DND-41 (cell line): ENCODE data around the gene CHD8.

Source experiments
- ATAC-seq: fragments of 200-7000 bp; cut with Tn5 transposase; 3 replicates; pipeline ENCODE4 v1.9.1; 2021; ENCODE audit warnings: low read depth; ENCODE audit not compliant: insufficient read depth
- DNase-seq: peaks from one replicate; pipeline ENCODE4 v3.0.0-alpha.2; 2020
- H2AFZ ChIP-seq: 2 replicates; pipeline ENCODE4 v1.6.0; 2012; ENCODE audit warnings: low read depth, low read length
- H3K27ac ChIP-seq: 2 replicates; pipeline ENCODE4 v1.5.1; 2012; ENCODE audit warnings: low read length, inconsistent platforms
- H3K27me3 ChIP-seq: fragments of 200-600 bp; sonication (generic); 2 replicates; pipeline ENCODE4 v1.6.0; 2012; ENCODE audit warnings: low read length, mild to moderate bottlenecking, inconsistent platforms; ENCODE audit not compliant: insufficient read depth, poor library complexity
- H3K36me3 ChIP-seq: 2 replicates; pipeline ENCODE4 v1.5.1; 2012; ENCODE audit warnings: low read length, inconsistent platforms; ENCODE audit not compliant: insufficient read depth
- H3K4me1 ChIP-seq: 2 replicates; pipeline ENCODE4 v1.5.1; 2012; ENCODE audit warnings: mild to moderate bottlenecking, low read length; ENCODE audit not compliant: insufficient read depth
- H3K4me2 ChIP-seq: 2 replicates; pipeline ENCODE4 v1.6.0; 2012; ENCODE audit warnings: mild to moderate bottlenecking, moderate library complexity, low read length, inconsistent platforms; ENCODE audit not compliant: insufficient read depth
- H3K4me3 ChIP-seq, 2 experiments: fragments of 200-600 bp in 1 of 2; shearing (Covaris generic) in 1 of 2; 2 replicates each; pipeline ENCODE4 v1.5.1; 2012 to 2016; ENCODE audit warnings: inconsistent platforms in 2 of 2, low read length in 2 of 2, mild to moderate bottlenecking in 2 of 2, low read depth in 1 of 2, moderate library complexity in 1 of 2
- H3K79me2 ChIP-seq: 2 replicates; pipeline ENCODE4 v1.6.0; 2012; ENCODE audit warnings: low read length, inconsistent platforms; ENCODE audit not compliant: insufficient read depth
- H3K9ac ChIP-seq: 2 replicates; pipeline ENCODE4 v1.6.0; 2012; ENCODE audit warnings: low read depth, mild to moderate bottlenecking, inconsistent platforms, low read length, moderate library complexity
- H3K9me3 ChIP-seq: 2 replicates; pipeline ENCODE4 v1.5.1; 2012; ENCODE audit warnings: low read length, moderate library complexity, mild to moderate bottlenecking, inconsistent platforms; ENCODE audit not compliant: insufficient read depth, severe bottlenecking
- H4K20me1 ChIP-seq: 2 replicates; pipeline ENCODE4 v1.6.0; 2012; ENCODE audit warnings: low read length; ENCODE audit not compliant: insufficient read depth
- EZH2 ChIP-seq: IDR thresholded peaks from 3 replicates; pipeline ENCODE4 v1.6.1; 2012; ENCODE audit warnings: borderline replicate concordance, low read depth, mild to moderate bottlenecking, moderate library complexity, low read length, inconsistent platforms; ENCODE audit not compliant: severe bottlenecking
- TF ChIP-seq, protein P1 (sequence below): IDR thresholded peaks from 2 replicates; pipeline ENCODE4 v1.5.1; 2012; ENCODE audit warnings: borderline replicate concordance, low read length, moderate library complexity, mild to moderate bottlenecking; ENCODE audit not compliant: poor library complexity, severe bottlenecking; ENCODE audit errors: extremely low read depth

CHD8 gene

DNA sequence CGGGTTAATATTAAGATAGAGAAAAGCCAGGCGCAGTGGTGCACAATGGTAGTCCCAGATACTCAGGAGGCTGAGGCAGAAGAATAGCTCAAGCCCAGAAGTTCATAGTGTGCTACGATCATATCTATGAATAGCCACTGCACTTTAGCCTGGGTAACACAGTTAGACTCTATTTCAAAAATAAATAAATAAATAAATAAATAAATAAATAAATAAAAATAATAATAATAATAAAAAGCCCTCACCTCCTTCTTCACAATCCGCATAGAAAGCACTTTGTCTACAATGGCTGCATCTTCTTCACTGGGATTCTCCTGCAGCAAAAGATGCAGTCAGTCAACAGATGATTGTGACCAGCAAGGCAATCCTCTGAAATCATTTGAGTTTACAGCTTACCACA, 40.6 kb downstream of the CHD8 start:
- H2AFZ ChIP-seq = no peak overlapping the region
- no peak overlapping the region for H3K27ac ChIP-seq
- H3K4me1 ChIP-seq = no peaks in the 10 kb centered on the region
- peaks cover 2% of the 10 kb centered on the region; the same call in 1 of the 2 replicates for H3K79me2 ChIP-seq
- H3K9me3 ChIP-seq = no peaks in the 10 kb centered on the region
- ATAC-seq = no peak
- peaks cover 80% of the 10 kb centered on the region for H3K36me3 ChIP-seq
- H3K4me3 ChIP-seq = no peak overlapping the region
- TF ChIP-seq, protein P1, sequence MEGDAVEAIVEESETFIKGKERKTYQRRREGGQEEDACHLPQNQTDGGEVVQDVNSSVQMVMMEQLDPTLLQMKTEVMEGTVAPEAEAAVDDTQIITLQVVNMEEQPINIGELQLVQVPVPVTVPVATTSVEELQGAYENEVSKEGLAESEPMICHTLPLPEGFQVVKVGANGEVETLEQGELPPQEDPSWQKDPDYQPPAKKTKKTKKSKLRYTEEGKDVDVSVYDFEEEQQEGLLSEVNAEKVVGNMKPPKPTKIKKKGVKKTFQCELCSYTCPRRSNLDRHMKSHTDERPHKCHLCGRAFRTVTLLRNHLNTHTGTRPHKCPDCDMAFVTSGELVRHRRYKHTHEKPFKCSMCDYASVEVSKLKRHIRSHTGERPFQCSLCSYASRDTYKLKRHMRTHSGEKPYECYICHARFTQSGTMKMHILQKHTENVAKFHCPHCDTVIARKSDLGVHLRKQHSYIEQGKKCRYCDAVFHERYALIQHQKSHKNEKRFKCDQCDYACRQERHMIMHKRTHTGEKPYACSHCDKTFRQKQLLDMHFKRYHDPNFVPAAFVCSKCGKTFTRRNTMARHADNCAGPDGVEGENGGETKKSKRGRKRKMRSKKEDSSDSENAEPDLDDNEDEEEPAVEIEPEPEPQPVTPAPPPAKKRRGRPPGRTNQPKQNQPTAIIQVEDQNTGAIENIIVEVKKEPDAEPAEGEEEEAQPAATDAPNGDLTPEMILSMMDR = no peak
- no peak for TF ChIP-seq EZH2
- no peak overlapping the region for H3K9ac ChIP-seq
- no peaks in the 10 kb centered on the region for H3K27me3 ChIP-seq
- no peak for DNase-seq
- no peak overlapping the region for H3K4me2 ChIP-seq
- H4K20me1 ChIP-seq = peaks cover 3% of the 10 kb centered on the region; the same call in 1 of the 2 replicates

GRCh38 chr14:21414137-21414631, 41.7 kb downstream of the CHD8 start:
- Histone ChIP-seq H3K36me3 (peaks cover 79% of the 10 kb centered on the region), H3K79me2 (no peaks in the 10 kb centered on the region), H3K4me3 (no peak overlapping the region), H3K4me2 (no peak overlapping the region), H3K4me1 (no peaks in the 10 kb centered on the region), H3K27me3 (no peaks in the 10 kb centered on the region), H2AFZ (no peak overlapping the region), H3K27ac (no peak overlapping the region), H3K9me3 (no peaks in the 10 kb centered on the region), H3K9ac (no peak overlapping the region), H4K20me1 (no peaks in the 10 kb centered on the region)
- DNase-seq (no peak), ATAC-seq (no peak)
- TF ChIP-seq EZH2 = no peak

GRCh38 chr14:21408147-21408546, 47.8 kb downstream of the CHD8 start:
- Histone ChIP-seq H3K9ac (no peak overlapping the region), H4K20me1 (no peaks in the 10 kb centered on the region), H3K4me1 (no peaks in the 10 kb centered on the region), H3K79me2 (no peaks in the 10 kb centered on the region), H3K9me3 (no peaks in the 10 kb centered on the region), H3K4me2 (no peak overlapping the region), H3K36me3 (peaks cover 96% of the 10 kb centered on the region), H3K27me3 (no peaks in the 10 kb centered on the region), H3K27ac (no peak overlapping the region), H2AFZ (no peak overlapping the region), H3K4me3 (no peak overlapping the region)
- no peak for DNase-seq
- TF ChIP-seq, protein P1 = no peak
- no peak for TF ChIP-seq EZH2
- ATAC-seq = no peak

- no peaks in the 10 kb centered on the region for H3K27me3 ChIP-seq
- peaks cover 96% of the 10 kb centered on the region for H3K36me3 ChIP-seq
- no peak for ATAC-seq
- DNase-seq = no peak
- no peak overlapping the region for H3K4me2 ChIP-seq
- no peak overlapping the region for H2AFZ ChIP-seq
- H3K4me3 ChIP-seq = no peak overlapping the region
- no peaks in the 10 kb centered on the region for H3K4me1 ChIP-seq
- H3K27ac ChIP-seq = no peak overlapping the region
- no peaks in the 10 kb centered on the region for H3K79me2 ChIP-seq
- H3K9ac ChIP-seq = no peak overlapping the region
- no peaks in the 10 kb centered on the region for H4K20me1 ChIP-seq
- TF ChIP-seq EZH2 = no peak
- TF ChIP-seq, protein P1 = no peak
- H3K9me3 ChIP-seq = no peaks in the 10 kb centered on the region
These were observed 49.7 kb downstream of the CHD8 start for GRCh38 chr14:21406213-21406612.
